D721Med (cell line): ENCODE measurements around the gene GSTA5.
A peak's percentile ranks its signal among the peaks of the same experiment; 100 is the strongest.
"Not testable (repeated sequence)": the region's sequence is repeated elsewhere in the genome, so short reads cannot be mapped to it uniquely, and the experiment has no call there.

Experiments
- DNase-seq: peaks from one replicate; pipeline ENCODE4 v3.0.0; 2011; ENCODE audit warnings: low spot score; ENCODE audit not compliant: insufficient read length
- FAIRE-seq: peaks from 2 replicates; lab custom pipeline; 2011; peaks lifted over from hg19 to GRCh38; lab: Jason Lieb, UNC
- CTCF ChIP-seq: IDR thresholded peaks from 2 replicates; pipeline ENCODE4 v1.5.1; 2012; ENCODE audit warnings: mild to moderate bottlenecking, control low read depth; ENCODE audit not compliant: insufficient read depth; ENCODE audit errors: missing control alignments

Gene GSTA5

DNA sequence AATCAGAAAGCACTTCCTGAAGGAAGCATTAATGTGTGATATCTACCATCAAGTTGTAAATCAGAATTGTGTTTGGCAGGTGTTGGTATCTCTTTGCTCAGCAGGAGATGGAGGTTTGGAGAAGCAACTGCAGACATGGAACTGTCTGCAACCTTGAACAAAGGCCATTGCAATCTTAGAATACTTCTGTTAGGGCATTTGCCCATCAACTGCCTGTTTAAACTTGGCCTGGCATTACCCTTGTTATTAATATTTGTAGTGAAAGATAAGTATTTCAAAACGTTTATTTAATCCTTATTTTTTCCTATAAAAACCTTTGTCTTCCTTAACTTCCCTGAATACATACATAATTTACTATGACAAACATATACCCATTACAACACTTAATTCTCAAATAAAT is 14.1 kb downstream of the GSTA5 start:
- FAIRE-seq (no peak), DNase-seq (no peak)
- no peak for TF ChIP-seq CTCF

GRCh38 chr6:52825900-52826459 is 14.6 kb downstream of the GSTA5 start:
- not testable (repeated sequence) for DNase-seq, FAIRE-seq

GRCh38 chr6:52825270-52825793 is 15.3 kb downstream of the GSTA5 start:
- not testable (repeated sequence) for FAIRE-seq, DNase-seq

DNA sequence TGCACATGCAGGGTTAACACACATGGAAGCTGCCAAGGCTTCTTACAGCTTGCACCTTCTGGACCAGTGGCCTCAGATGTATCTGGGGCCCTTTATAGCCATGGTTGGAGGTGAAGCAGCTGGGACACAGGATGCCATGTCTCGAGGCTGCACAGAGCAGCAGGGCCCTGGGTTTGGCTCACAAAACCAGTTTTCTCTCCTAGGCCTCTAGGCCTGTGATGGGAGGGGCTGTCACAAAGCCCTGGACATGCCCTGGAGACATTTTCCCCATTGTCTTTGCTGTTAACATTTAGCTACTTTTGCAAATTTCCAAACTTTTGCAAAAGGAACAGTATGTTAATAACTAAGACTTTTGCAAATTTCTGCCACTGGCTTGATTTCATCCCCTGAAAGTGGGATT is 18.8 kb downstream of the GSTA5 start:
- TF ChIP-seq CTCF = no peak
- no peak for DNase-seq
- FAIRE-seq = no peak

- no peak for FAIRE-seq
- no peak for DNase-seq
- TF ChIP-seq CTCF = no peak
These were observed 20.4 kb downstream of the GSTA5 start for GRCh38 chr6:52820198-52820597.

- DNase-seq = peak; percentile 38
- TF ChIP-seq CTCF = peak; percentile 56
- no peak for FAIRE-seq
These were observed 25.2 kb downstream of the GSTA5 start for GRCh38 chr6:52815167-52816092.

GRCh38 chr6:52814545-52814944 is 26.1 kb downstream of the GSTA5 start:
- DNase-seq, FAIRE-seq: not testable (repeated sequence)

DNA sequence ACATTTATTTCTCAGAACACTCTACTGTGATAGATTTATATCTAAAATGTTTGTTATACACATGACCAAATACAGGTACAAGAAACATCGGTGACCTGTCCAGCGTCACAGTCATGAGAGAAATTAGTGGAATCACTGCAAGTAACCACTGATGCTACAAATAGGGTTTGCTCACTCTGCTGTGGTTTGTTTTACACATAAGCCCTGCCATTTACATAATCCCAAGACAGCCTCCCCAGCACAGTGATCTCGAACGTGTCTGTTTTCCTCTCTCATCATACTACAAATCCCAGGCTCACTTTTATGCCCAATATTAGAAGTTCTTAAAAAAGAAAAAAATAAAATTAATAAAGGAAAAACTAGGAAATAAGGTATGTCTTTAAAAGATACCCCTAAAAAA is 30.8 kb downstream of the GSTA5 start:
- not testable (repeated sequence) for DNase-seq, FAIRE-seq

DNA sequence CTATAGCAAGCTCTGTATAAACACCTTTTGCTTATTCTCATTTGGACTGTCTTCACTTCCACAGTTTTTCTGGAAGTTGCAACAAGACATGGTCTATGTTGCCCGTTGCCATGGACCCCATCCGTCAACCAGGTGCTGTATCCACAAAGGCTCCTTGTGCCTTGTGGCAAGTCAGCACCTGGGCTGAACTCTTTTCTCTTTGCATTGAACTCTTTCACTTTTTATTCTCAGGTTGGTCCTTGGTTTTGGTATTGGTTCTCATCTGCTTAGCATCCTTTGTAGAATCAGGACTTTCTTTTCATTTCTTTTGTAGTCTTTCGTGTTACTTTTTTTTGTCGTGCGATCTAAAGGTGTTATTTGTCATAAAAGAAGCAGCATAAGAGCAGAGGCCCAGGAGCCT is 32.0 kb downstream of the GSTA5 start:
- FAIRE-seq (no peak), DNase-seq (no peak)
- TF ChIP-seq CTCF = no peak

DNA sequence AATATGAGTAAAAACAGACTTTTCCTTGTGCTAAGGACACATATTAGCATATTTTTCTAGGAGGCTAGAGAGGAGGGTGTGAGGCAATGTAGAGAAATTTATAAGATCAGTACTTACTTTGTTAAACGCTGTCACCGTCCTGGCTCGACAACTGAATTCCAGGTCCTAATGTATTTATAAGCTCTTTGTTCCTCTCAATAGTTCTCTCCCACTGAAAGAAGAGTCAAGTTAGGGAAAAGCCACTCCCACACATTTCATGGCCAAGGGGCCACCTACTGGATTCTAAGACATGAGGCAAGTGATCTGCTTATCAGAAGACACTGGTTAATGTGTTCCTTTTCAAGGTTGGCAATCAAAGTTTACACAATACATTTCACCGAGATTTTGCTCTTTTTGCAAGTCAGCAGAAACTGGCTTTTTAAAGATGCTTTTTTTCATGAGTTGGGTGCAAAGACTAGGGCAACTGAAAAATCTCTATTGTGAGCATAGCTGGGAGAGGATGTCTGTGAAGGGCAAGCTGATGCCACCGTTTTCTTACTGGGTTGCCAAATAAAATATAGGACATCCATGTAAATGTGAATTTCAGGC is 36.9 kb downstream of the GSTA5 start, which contains the start of gene GSTA1:
GSTA1 (minus strand) TSS at position 149 of the 588 bp plus-strand sequence. CDS start 4,549 bp downstream, outside the sequence.
- not testable (repeated sequence) for FAIRE-seq, DNase-seq
